Right atrium auricular region (tissue), 2 donors: ENCODE data around the gene ERICH6B. TPM values are rescaled to one million over a fixed set of nuclear protein-coding genes. Genes with fewer than 3 reads are reported as not detected.

ENCODE experiments used
- DNase-seq: peaks from one replicate; pipeline ENCODE4 v3.0.0-alpha.2; 2019; ENCODE audit warnings: low spot score
- H3K27ac ChIP-seq, 2 donors: fragments of 200-600 bp; sonication (generic); 1 replicate in 1 of 2; 2 replicates in 1 of 2; pipeline ENCODE4 v1.5.1; 2016 to 2019
- H3K27me3 ChIP-seq, 2 donors: fragments of 200-600 bp; sonication (generic); one replicate each; pipeline versions ENCODE4 v1.5.1 to v1.6.0; 2017 to 2019
- H3K36me3 ChIP-seq: fragments of 200-600 bp; sonication (generic); one replicate; pipeline ENCODE4 v1.5.1; 2016
- H3K4me1 ChIP-seq, 2 donors: fragments of 200-600 bp; sonication (generic); one replicate each; pipeline versions ENCODE4 v1.5.1 to v1.6.0; 2017 to 2019
- H3K4me3 ChIP-seq, 2 donors: fragments of 200-600 bp; sonication (generic); 1 replicate in 1 of 2; 2 replicates in 1 of 2; pipeline ENCODE4 v1.5.1; 2017 to 2019; ENCODE audit warnings: mild to moderate bottlenecking in 1 of 2, moderate library complexity in 1 of 2
- H3K9me3 ChIP-seq, 2 donors: fragments of 200-600 bp; sonication (generic); one replicate each; pipeline ENCODE4 v1.5.1; 2019
- CTCF ChIP-seq, 2 donors: fragments of 200-600 bp; sonication (generic); IDR thresholded peaks; one replicate each; pipeline ENCODE4 v1.5.1; 2019; ENCODE audit warnings: antibody characterized with exemption in 2 of 2
- total RNA-seq, 2 donors: library from RNA; depleted of rRNA; stranded (reverse); fragments of >200 nt; gene quantifications; one replicate each; pipeline ENCODE4 v1.1.0, GENCODE V29; 2016

ERICH6B gene
- total RNA-seq, 2 donors from 2014 or later, result not detected

- H3K4me1 ChIP-seq, result no peaks in the 10 kb centered on the region
- no peak overlapping the region for H3K27ac ChIP-seq
- no peak for TF ChIP-seq CTCF (IDR thresholded peaks at IDR 0.05)
- no peak overlapping the region for H3K4me3 ChIP-seq
- no peaks in the 10 kb centered on the region for H3K27me3 ChIP-seq
- DNase-seq, result no peak
- peaks cover 1% of the 10 kb centered on the region for H3K36me3 ChIP-seq
- H3K9me3 ChIP-seq, result no peaks in the 10 kb centered on the region
These were observed 74.7 kb downstream of the ERICH6B start for GRCh38 chr13:45540864-45541263.

GRCh38 chr13:45540195-45540594, 75.3 kb downstream of the ERICH6B start:
- H3K9me3 ChIP-seq, result no peaks in the 10 kb centered on the region
- H3K4me1 ChIP-seq, result no peaks in the 10 kb centered on the region
- H3K4me3 ChIP-seq, result no peak overlapping the region
- no peak for DNase-seq
- H3K27me3 ChIP-seq, result no peaks in the 10 kb centered on the region
- no peak overlapping the region for H3K27ac ChIP-seq
- TF ChIP-seq CTCF (IDR thresholded peaks at IDR 0.05), result no peak
- H3K36me3 ChIP-seq, result peaks cover 8% of the 10 kb centered on the region

- TF ChIP-seq CTCF (IDR thresholded peaks at IDR 0.05), result no peak
- Histone ChIP-seq H3K36me3 (peaks cover 26% of the 10 kb centered on the region), H3K27me3 (no peaks in the 10 kb centered on the region), H3K9me3 (no peaks in the 10 kb centered on the region), H3K4me1 (no peaks in the 10 kb centered on the region), H3K4me3 (no peak overlapping the region), H3K27ac (no peak overlapping the region)
- no peak for DNase-seq
These were observed 77.2 kb downstream of the ERICH6B start for GRCh38 chr13:45538382-45538781.

GRCh38 chr13:45537516-45537915, 78.0 kb downstream of the ERICH6B start:
- TF ChIP-seq CTCF (IDR thresholded peaks at IDR 0.05), result no peak
- H3K36me3 ChIP-seq, result peaks cover 34% of the 10 kb centered on the region
- H3K9me3 ChIP-seq, result no peaks in the 10 kb centered on the region
- H3K4me1 ChIP-seq, result no peaks in the 10 kb centered on the region
- H3K4me3 ChIP-seq, result no peak overlapping the region
- no peaks in the 10 kb centered on the region for H3K27me3 ChIP-seq
- no peak overlapping the region for H3K27ac ChIP-seq
- DNase-seq, result no peak

- H3K36me3 ChIP-seq, result peaks cover 42% of the 10 kb centered on the region
These were observed 79.3 kb downstream of the ERICH6B start for GRCh38 chr13:45536224-45536623.

More at GRCh38 chr13:45536224-45536623, 79.3 kb downstream of the ERICH6B start:
- H3K27ac ChIP-seq, result no peak overlapping the region
- H3K4me3 ChIP-seq, result no peak overlapping the region
- H3K9me3 ChIP-seq, result no peaks in the 10 kb centered on the region
- no peaks in the 10 kb centered on the region for H3K4me1 ChIP-seq
- no peak for TF ChIP-seq CTCF (IDR thresholded peaks at IDR 0.05)
- H3K27me3 ChIP-seq, result no peaks in the 10 kb centered on the region
- no peak for DNase-seq
